ENCODE measurements around the gene MYO7A.

DNA sequence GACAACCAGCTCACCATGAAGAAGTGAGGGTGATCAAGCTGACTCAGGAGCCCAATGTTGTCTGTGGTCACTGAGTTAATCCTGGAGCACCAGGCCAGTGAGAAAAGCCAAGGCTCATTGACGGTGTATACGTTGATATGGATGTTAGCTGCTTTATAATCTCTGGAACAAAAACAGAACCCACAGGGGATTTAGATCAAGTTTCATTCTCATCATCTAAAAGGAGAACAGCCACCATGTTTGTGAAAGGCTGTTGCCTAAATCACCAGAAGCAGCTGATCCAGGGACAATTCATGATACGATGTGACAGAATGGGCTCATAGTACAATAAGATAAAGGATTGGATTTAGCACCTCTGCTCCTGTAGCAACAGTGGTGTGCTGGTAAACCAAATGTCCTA is 105.0 kb downstream of the MYO7A start:
- TF ChIP-seq POLR2A (IDR thresholded peaks at IDR 0.05) (no peak), POLR2AphosphoS5 (IDR thresholded peaks at IDR 0.05) (no peak), EP300 (IDR thresholded peaks at IDR 0.05) (no peak)
- TF ChIP-seq, protein P1, sequence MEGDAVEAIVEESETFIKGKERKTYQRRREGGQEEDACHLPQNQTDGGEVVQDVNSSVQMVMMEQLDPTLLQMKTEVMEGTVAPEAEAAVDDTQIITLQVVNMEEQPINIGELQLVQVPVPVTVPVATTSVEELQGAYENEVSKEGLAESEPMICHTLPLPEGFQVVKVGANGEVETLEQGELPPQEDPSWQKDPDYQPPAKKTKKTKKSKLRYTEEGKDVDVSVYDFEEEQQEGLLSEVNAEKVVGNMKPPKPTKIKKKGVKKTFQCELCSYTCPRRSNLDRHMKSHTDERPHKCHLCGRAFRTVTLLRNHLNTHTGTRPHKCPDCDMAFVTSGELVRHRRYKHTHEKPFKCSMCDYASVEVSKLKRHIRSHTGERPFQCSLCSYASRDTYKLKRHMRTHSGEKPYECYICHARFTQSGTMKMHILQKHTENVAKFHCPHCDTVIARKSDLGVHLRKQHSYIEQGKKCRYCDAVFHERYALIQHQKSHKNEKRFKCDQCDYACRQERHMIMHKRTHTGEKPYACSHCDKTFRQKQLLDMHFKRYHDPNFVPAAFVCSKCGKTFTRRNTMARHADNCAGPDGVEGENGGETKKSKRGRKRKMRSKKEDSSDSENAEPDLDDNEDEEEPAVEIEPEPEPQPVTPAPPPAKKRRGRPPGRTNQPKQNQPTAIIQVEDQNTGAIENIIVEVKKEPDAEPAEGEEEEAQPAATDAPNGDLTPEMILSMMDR (IDR thresholded peaks at IDR 0.05), result no peak
